HG03135 (cell line): ENCODE data around the gene GOLGB1.
"Not testable (repeated sequence)": the region's sequence is repeated elsewhere in the genome, so short reads cannot be mapped to it uniquely, and the experiment has no call there.

ENCODE experiments used
- ATAC-seq: cut with Tn5 transposase; IDR thresholded peaks from one replicate; pipeline ENCODE4 v1.9.1; 2021; ENCODE audit warnings: mild to moderate bottlenecking, moderate library complexity; ENCODE audit not compliant: unreplicated experiment

GOLGB1 gene

GRCh38 chr3:121748680-121749275, 763 bp downstream of the GOLGB1 start:
- ATAC-seq, result peak; percentile 17

GRCh38 chr3:121747976-121748375, 1.6 kb downstream of the GOLGB1 start:
- no peak for ATAC-seq

- ATAC-seq, result not testable (repeated sequence)
Measured at GRCh38 chr3:121743106-121743505, 6.4 kb downstream of the GOLGB1 start.

- ATAC-seq, result no peak
Measured at GRCh38 chr3:121740896-121741295, 8.6 kb downstream of the GOLGB1 start.

- no peak for ATAC-seq
Measured at GRCh38 chr3:121739902-121740301, 9.6 kb downstream of the GOLGB1 start.

- ATAC-seq, result no peak
Measured at GRCh38 chr3:121737644-121738043, 11.9 kb downstream of the GOLGB1 start.

- ATAC-seq, result no peak
Measured at GRCh38 chr3:121736112-121736511, 13.4 kb downstream of the GOLGB1 start.

GRCh38 chr3:121735047-121735696, 14.4 kb downstream of the GOLGB1 start:
- peak; percentile 93 for ATAC-seq

- ATAC-seq, result no peak
Measured at GRCh38 chr3:121730940-121731687, 18.4 kb downstream of the GOLGB1 start.

GRCh38 chr3:121724130-121724529, 25.4 kb downstream of the GOLGB1 start:
- ATAC-seq, result peak; percentile 96

- ATAC-seq, result no peak
Measured at GRCh38 chr3:121723485-121723884, 26.1 kb downstream of the GOLGB1 start.

- no peak for ATAC-seq
Measured at GRCh38 chr3:121722411-121722810, 27.1 kb downstream of the GOLGB1 start.

- no peak for ATAC-seq
Measured at GRCh38 chr3:121720163-121720562, 29.4 kb downstream of the GOLGB1 start.

GRCh38 chr3:121719423-121719822, 30.1 kb downstream of the GOLGB1 start:
- no peak for ATAC-seq

- ATAC-seq, result no peak
Measured at GRCh38 chr3:121718205-121718846, 31.2 kb downstream of the GOLGB1 start.

- ATAC-seq, result no peak
Measured at GRCh38 chr3:121710347-121710746, 39.2 kb downstream of the GOLGB1 start.

- ATAC-seq, result no peak
Measured at GRCh38 chr3:121707531-121708273, 41.8 kb downstream of the GOLGB1 start.

GRCh38 chr3:121705541-121705940, 44.0 kb downstream of the GOLGB1 start:
- ATAC-seq, result no peak

GRCh38 chr3:121703973-121704372, 45.6 kb downstream of the GOLGB1 start:
- no peak for ATAC-seq

- no peak for ATAC-seq
Measured at GRCh38 chr3:121698901-121699300, 50.6 kb downstream of the GOLGB1 start.

GRCh38 chr3:121698476-121698875, 51.1 kb downstream of the GOLGB1 start:
- ATAC-seq, result no peak
